ENCODE measurements around the gene GRHL1. TPM values are rescaled to one million over a fixed set of nuclear protein-coding genes. Genes with fewer than 3 reads are reported as not detected.
"Not testable (repeated sequence)": the region's sequence is repeated elsewhere in the genome, so short reads cannot be mapped to it uniquely, and the experiment has no call there.

Gene GRHL1
- total and polyA plus RNA-seq, 8 donors: 0.95 to 5.3 (median 2.1) TPM

DNA sequence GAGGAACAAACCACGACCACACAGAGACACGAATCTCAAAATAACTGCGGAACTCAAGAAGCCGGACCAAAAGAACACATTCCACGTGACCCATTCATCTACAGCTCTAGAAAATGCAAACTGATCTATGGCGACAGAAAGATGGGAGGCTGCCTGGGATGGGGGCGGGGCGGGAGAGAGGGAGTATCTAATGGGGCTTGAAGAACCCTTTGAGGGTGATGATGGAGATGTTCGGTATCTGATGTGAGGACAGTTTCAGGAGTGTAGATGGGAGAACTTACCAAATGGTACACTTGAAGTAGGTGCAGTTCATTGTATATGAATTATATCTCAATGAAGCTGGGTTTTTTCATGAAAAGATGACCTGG lies 57.3 kb downstream of the GRHL1 start:
- ATAC-seq (no peak), DNase-seq (peak in 2 of 6 donors; percentile 15 to 35), FAIRE-seq (no peak)
- TF ChIP-seq, protein P1, sequence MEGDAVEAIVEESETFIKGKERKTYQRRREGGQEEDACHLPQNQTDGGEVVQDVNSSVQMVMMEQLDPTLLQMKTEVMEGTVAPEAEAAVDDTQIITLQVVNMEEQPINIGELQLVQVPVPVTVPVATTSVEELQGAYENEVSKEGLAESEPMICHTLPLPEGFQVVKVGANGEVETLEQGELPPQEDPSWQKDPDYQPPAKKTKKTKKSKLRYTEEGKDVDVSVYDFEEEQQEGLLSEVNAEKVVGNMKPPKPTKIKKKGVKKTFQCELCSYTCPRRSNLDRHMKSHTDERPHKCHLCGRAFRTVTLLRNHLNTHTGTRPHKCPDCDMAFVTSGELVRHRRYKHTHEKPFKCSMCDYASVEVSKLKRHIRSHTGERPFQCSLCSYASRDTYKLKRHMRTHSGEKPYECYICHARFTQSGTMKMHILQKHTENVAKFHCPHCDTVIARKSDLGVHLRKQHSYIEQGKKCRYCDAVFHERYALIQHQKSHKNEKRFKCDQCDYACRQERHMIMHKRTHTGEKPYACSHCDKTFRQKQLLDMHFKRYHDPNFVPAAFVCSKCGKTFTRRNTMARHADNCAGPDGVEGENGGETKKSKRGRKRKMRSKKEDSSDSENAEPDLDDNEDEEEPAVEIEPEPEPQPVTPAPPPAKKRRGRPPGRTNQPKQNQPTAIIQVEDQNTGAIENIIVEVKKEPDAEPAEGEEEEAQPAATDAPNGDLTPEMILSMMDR (IDR thresholded peaks at IDR 0.05): no peak
- intact Hi-C loops (cut with DNase I): no loop called here
- no peak overlapping the region for H3K4me3 ChIP-seq
- H3K27ac ChIP-seq: peak overlapping the region; percentile 89 to 96 (median 92)
- 90 to 92% methylated on average over 9 of the region's 9 CpGs for WGBS, 2 donors
- peaks cover 33 to 44% (median 41%) of the 10 kb centered on the region in 3 donors for H3K4me1 ChIP-seq
- H3K9me3 ChIP-seq: no peaks in the 10 kb centered on the region
- H3K27me3 ChIP-seq: no peaks in the 10 kb centered on the region
- no peaks in the 10 kb centered on the region for H3K36me3 ChIP-seq

DNA sequence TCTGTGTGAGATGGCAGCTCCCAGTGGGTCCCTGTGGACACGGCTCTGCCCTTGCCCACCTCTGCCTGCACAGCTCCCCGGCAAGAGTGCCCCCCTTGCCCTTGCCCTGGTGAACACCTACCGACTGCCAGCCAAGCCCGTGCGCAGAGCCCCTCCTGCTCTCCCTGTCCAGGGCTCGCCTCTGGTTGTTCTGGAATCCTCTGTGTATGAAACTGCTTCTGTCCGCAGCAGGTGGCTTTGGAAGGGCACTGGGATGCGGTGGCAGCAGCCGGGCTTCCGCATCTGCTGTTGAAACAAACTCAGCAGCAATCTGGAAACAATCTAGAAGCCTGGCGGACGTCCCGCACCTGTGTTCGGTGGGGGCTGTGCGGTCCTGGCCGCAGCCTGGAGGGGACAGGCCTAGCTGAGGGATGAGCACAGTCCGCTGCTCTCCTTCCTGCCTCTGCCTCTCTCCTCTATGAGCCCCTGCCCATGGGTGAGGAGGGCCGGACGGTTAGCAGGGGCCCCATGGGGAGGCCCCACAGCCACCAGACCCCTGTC lies 57.8 kb downstream of the GRHL1 start:
- no peak for FAIRE-seq
- ATAC-seq: peak in 3 of 4 donors; percentile 16 to 24 (median 17)
- 44 to 49% methylated on average over 19 of the region's 19 CpGs for WGBS, 2 donors
- Histone ChIP-seq H3K36me3 (no peaks in the 10 kb centered on the region), H3K27me3 (no peaks in the 10 kb centered on the region), H3K4me3 (peak overlapping the region in 1 of 4 donors; percentile 10), H3K9me3 (no peaks in the 10 kb centered on the region), H3K27ac (peak overlapping the region; percentile 89 to 96 (median 92)), H3K4me1 (peaks cover 33 to 41% (median 41%) of the 10 kb centered on the region in 3 donors)
- intact Hi-C loops (cut with DNase I): no loop called here
- DNase-seq: peak in 3 of 6 donors; percentile 37 to 71 (median 63)
- TF ChIP-seq, protein P1 (IDR thresholded peaks at IDR 0.05): no peak

DNA sequence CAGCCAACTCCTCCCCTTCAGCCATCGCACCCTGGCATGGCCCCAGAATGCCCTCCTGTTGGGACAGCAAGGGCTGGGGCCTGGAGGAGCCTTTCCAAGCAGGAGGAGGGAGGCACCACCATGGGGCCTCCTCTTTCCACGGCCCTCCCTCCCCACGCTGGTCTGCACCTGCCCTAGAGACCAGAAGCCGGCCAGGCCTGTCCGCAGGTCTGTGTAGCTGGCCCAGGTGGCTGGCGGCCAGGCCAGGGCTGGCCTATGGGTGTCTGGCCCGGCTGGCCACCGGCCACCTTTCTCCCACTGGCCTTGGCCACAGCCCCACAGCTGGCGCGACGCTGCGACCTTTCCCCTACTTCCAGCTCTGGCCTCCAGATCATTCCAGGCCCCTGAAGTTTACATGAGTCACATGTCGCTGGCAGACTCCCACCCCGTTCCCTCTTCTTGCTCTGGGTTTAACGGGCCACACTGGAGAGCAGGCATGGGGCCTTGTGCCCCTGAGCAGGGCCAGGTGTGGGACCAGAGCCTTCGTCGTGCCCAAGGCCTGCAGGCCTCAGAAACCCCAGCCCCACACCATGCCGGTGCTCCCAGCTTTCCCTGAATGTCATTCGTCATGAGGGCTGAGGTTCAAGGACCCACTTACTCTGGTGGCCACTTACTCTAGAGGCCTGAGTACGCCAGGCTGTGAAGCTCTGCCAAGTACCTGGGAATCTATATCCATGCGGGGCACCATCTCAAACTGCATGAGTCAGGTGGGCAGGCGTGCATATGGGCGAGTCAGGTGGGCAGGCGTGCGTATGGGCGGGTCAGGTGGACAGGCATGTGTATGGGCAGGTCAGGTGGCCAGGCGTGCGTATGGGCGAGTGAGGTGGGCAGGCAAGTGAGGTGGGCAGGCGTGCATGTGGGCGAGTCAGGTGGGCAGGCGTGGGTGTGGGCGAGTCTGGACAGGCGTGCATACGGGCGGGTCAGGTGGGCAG lies 58.6 kb downstream of the GRHL1 start:
- TF ChIP-seq, protein P1 (IDR thresholded peaks at IDR 0.05): no peak
- WGBS, 2 donors: 46 to 48% methylated on average over 35 to 36 of the region's 36 CpGs
- ATAC-seq: peak; percentile 84 to 89 (median 86)
- Histone ChIP-seq H3K4me1 (peaks cover 33 to 41% (median 38%) of the 10 kb centered on the region in 3 donors), H3K27ac (peak overlapping the region; percentile 89 to 96 (median 92)), H3K9me3 (no peaks in the 10 kb centered on the region), H3K36me3 (no peaks in the 10 kb centered on the region), H3K4me3 (peak overlapping the region in 1 of 4 donors; percentile 10), H3K27me3 (no peaks in the 10 kb centered on the region)
- peak; percentile 95 to 99 (median 98) for DNase-seq
- intact Hi-C loops (cut with DNase I): no loop called here
- FAIRE-seq: no peak

DNA sequence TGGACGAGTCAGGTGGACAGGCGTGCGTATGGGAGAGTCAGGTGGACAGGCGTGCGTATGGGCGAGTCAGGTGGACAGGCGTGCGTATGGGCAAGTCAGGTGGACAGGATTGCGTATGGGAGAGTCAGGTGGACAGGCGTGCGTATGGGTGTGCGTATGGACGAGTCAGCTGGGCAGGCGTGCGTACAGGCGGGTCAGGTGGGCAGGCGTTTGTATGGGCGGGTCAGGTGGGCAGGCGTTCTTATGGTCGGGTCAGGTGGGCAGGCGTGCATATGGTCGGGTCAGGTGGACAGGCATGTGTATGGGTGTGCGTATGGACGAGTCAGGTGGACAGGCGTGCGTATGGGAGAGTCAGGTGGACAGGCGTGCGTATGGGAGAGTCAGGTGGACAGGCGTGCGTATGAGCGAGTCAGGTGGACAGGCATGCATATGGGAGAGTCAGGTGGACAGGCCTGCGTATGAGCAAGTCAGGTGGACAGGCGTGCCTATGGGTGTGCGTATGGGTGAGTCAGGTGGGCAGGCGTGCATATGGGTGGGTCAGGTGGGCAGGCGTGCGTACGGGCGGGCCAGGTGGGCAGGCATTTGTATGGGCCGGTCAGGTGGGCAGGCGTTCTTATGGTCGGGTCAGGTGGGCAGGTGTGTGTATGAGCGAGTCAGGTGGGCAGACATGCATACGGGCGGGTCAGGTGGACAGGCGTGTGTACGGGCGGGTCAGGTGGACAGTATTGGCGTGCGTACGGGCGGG lies 59.5 kb downstream of the GRHL1 start:
- FAIRE-seq; intact Hi-C loops (cut with DNase I); ATAC-seq; H3K27me3 ChIP-seq; H3K4me3 ChIP-seq; H3K27ac ChIP-seq; H3K9me3 ChIP-seq; H3K36me3 ChIP-seq: not testable (repeated sequence)
- peak in 3 of 6 donors; percentile 37 to 55 (median 53) for DNase-seq
- peaks cover 33 to 39% (median 38%) of the 10 kb centered on the region in 3 donors for H3K4me1 ChIP-seq
- WGBS, 2 donors: 97 to 98% methylated on average over 52 of the region's 52 CpGs

DNA sequence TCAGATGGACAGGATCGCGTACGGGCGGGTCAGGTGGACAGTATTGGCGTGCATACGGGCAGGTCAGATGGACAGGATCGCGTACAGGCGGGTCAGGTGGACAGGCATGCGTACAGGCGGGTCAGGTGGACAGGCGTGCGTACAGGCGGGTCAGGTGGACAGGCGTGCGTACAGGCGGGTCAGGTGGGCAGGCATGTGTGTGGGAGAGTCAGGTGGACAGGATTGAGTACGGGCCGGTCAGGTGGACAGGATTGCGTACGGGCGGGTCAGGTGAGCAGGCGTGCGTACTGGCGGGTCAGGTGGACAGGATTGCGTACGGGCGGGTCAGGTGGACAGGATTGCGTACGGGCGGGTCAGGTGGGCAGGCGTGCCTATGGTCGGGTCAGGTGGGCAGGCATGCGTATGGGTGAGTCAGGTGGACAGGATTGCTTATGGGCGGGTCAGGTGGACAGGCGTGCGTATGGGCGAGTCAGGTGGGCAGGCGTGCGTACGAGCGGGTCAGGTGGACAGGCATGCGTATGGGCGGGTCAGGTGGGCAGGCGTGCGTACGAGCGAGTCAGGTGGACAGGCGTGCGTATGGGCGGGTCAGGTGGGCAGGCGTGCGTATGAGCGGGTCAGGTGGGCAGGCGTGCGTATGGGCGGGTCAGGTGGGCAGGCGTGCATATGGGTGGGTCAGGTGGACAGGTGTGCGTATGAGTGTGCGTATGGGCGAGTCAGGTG lies 60.3 kb downstream of the GRHL1 start:
- WGBS, 2 donors: 94 to 97% methylated on average over 54 to 61 of the region's 61 CpGs
- intact Hi-C loops (cut with DNase I); H3K27ac ChIP-seq; H3K9me3 ChIP-seq; H3K36me3 ChIP-seq; H3K4me3 ChIP-seq; ATAC-seq; FAIRE-seq; H3K27me3 ChIP-seq: not testable (repeated sequence)
- DNase-seq: peak in 4 of 6 donors; percentile 30 to 61 (median 52)
- H3K4me1 ChIP-seq: peaks cover 26 to 32% (median 31%) of the 10 kb centered on the region in 3 donors

DNA sequence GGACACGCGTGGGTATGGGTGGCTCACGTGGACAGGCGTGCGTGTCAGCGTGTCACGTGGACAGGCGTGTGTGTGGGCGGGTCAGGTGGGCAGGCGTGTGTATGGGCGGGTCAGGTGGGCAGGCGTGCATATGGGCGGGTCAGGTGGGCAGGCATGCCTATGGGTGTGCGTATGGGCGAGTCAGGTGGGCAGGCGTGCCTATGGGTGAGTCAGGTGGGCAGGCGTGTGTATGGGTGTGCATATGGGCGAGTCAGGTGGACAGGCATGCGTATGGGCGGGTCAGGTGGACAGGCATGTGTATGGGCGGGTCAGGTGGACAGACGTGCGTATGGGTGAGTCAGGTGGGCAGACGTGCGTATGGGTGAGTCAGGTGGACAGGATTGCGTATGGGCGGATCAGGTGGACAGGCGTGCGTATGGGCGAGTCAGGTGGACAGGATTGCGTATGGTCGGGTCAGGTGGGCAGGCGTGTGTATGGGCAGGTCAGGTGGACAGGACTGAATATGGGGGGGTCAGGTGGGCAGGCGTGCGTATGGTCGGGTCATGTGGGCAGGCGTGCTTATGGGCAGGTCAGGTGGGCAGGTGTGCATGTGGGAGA lies 61.0 kb downstream of the GRHL1 start:
- DNase-seq: peak in 3 of 6 donors; percentile 8 to 32 (median 24)
- H3K27ac ChIP-seq; H3K36me3 ChIP-seq; H3K27me3 ChIP-seq; H3K9me3 ChIP-seq; intact Hi-C loops (cut with DNase I); H3K4me3 ChIP-seq; ATAC-seq; FAIRE-seq: not testable (repeated sequence)
- 96% methylated on average over 37 of the region's 37 CpGs for WGBS, 2 donors
- H3K4me1 ChIP-seq: peaks cover 19 to 25% (median 24%) of the 10 kb centered on the region in 3 donors

Measured in pancreas (tissue), 10 donors.